ENCODE results near the gene SDK2.

- TF ChIP-seq POLR2A (IDR thresholded peaks at IDR 0.05), result no peak
- TF ChIP-seq CTCF (IDR thresholded peaks at IDR 0.05), result no peak
- no peak for TF ChIP-seq EP300 (IDR thresholded peaks at IDR 0.05)
These were observed 342.9 kb downstream of the SDK2 start for GRCh38 chr17:73301369-73301768.

All from ovary (tissue), 3 donors.